SH-SY5Y (cell line): ENCODE results near the gene LPAR6.

Source experiments
- GATA2 ChIP-seq: IDR thresholded peaks from 2 replicates; pipeline ENCODE4 v1.6.1; 2011; ENCODE audit warnings: mild to moderate bottlenecking, low read depth, low read length
- GATA3 ChIP-seq: IDR thresholded peaks from 2 replicates; pipeline ENCODE4 v1.6.1; 2011; ENCODE audit warnings: low read depth, mild to moderate bottlenecking, low read length, moderate library complexity

The LPAR6 gene

GRCh38 chr13:48412881-48413351 lies at the start of gene LPAR6:
Gene LPAR6, minus strand, starts transcription at chr13:48413113. Its CDS starts 690 bp downstream, at chr13:48412423.
- TF ChIP-seq GATA2, result no peak
- TF ChIP-seq GATA3, result no peak

GRCh38 chr13:48457578-48458242 lies 44.8 kb upstream of the LPAR6 start:
- TF ChIP-seq GATA3 (no peak), GATA2 (no peak)

GRCh38 chr13:48456546-48456945 lies 43.6 kb upstream of the LPAR6 start:
- TF ChIP-seq GATA2 (no peak), GATA3 (no peak)

GRCh38 chr13:48449656-48450055 lies 36.7 kb upstream of the LPAR6 start:
- no peak for TF ChIP-seq GATA2
- TF ChIP-seq GATA3, result no peak

- no peak for TF ChIP-seq GATA2
- no peak for TF ChIP-seq GATA3
Measured at GRCh38 chr13:48448959-48449614, 36.2 kb upstream of the LPAR6 start.

GRCh38 chr13:48448285-48448958 lies 35.5 kb upstream of the LPAR6 start:
- TF ChIP-seq GATA3 (no peak), GATA2 (no peak)

GRCh38 chr13:48446464-48446863 lies 33.6 kb upstream of the LPAR6 start:
- TF ChIP-seq GATA2 (no peak), GATA3 (no peak)

GRCh38 chr13:48443442-48444208 lies 30.7 kb upstream of the LPAR6 start:
- no peak for TF ChIP-seq GATA3
- no peak for TF ChIP-seq GATA2

GRCh38 chr13:48437371-48437770 lies 24.5 kb upstream of the LPAR6 start:
- TF ChIP-seq GATA3, result no peak
- TF ChIP-seq GATA2, result no peak

GRCh38 chr13:48436661-48437288 lies 23.9 kb upstream of the LPAR6 start:
- TF ChIP-seq GATA2 (no peak), GATA3 (no peak)

- TF ChIP-seq GATA3 (no peak), GATA2 (no peak)
Measured at GRCh38 chr13:48434200-48434599, 21.3 kb upstream of the LPAR6 start.

GRCh38 chr13:48431987-48432615 lies 19.2 kb upstream of the LPAR6 start:
- TF ChIP-seq GATA3, result no peak
- TF ChIP-seq GATA2, result no peak

GRCh38 chr13:48431431-48431830 lies 18.5 kb upstream of the LPAR6 start:
- no peak for TF ChIP-seq GATA3
- TF ChIP-seq GATA2, result no peak
